HG03159 (cell line): Measurements from ENCODE around the gene SLC38A10.

Experiments
- ATAC-seq: cut with Tn5 transposase; IDR thresholded peaks from one replicate; pipeline ENCODE4 v1.9.1; 2021; ENCODE audit warnings: mild to moderate bottlenecking, moderate library complexity; ENCODE audit not compliant: unreplicated experiment

SLC38A10 gene

DNA sequence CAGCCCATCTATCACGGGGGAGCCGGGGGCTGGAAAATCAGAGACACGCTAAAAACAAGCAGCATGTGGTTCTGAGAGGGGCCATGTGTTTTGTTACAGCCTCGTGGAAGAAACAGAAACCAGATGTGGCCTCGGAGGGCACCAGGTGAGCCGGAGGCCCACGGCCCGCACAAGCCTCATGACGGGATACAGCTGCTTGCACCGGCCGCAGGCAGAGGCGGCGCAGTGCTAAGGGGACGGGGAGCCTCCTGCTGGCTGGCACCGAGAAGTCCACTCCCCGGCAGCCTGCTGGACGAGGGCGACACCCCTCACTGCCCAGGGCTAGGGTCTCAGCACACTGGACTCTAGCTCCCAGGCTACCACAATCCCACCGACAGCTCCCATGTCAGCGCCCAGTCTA lies 36.8 kb downstream of the SLC38A10 start:
- ATAC-seq = no peak

DNA sequence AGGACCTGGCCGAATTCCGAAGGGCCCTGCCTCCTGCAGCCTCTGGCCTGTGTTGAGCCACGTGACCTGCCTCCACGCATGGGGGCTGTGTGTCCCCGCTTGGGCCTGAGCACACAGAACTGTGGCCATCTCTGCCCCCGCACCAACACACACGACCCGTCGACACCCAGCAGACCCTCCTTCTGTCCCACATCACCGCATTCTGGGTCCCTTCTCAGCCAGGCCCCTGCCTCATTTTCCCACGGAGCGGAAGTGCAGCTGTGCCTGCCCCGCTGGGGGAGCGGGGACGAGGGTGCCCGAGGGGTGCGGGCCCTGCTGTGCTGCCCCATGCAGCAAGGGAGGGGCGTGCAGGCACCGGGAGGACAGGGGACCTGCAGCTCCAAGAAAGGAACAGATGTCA lies 37.6 kb downstream of the SLC38A10 start:
- no peak for ATAC-seq

DNA sequence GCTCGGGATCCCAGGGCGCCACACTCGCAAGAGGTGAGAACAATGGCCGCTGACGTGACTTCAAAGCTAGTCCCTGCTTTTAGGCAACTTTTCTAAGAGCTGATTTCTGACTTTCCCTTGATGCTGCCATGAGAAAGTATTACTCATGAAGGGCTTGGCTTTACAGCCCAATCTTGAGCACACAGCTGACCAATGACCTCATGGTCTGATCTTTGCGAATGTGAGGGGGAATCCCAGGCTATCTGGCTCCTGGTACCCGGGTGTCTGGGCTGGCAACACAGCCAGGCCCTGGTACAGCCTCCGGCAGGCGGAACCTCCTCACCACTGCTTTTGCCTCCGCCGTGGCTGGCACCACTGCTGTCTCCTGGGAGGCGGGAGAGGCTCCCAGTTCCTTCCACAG lies 38.5 kb downstream of the SLC38A10 start:
- no peak for ATAC-seq

DNA sequence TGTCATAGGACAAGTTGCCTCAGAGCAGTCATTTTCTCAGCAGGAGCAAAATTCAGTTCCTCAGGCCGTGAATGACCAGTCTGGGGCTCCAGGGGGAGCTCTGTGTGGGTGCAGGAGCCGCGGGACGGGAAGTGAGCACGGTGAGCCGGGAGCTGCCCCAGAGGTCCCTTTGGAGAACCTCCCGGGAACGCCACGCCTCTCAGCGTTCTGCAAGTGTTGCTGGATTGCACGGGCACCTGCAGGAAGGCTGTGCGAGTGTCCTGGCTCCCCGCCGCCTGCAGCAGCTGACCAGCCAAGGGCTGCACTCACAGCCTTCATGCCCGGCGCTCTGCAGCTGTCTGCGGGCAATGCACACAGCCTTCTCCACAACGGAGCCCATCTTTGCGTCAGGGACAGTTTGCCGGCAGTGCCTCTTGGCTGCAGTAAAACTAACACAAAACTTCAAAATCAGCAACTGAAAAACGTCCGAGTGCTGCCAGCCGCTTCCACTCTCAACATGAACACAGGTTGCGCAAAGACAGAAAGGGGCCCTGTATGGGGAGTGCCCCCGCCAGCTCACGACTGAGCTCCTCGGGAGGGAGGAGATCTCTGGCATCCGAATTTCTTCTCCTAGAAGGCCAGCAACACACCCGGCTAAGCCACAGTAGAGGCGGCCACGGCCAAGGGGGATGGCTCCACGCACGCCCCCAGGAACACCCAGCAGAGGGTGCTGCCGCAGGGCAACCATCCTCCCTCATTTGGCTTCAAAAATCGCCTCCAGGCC lies 40.0 kb downstream of the SLC38A10 start:
- no peak for ATAC-seq

DNA sequence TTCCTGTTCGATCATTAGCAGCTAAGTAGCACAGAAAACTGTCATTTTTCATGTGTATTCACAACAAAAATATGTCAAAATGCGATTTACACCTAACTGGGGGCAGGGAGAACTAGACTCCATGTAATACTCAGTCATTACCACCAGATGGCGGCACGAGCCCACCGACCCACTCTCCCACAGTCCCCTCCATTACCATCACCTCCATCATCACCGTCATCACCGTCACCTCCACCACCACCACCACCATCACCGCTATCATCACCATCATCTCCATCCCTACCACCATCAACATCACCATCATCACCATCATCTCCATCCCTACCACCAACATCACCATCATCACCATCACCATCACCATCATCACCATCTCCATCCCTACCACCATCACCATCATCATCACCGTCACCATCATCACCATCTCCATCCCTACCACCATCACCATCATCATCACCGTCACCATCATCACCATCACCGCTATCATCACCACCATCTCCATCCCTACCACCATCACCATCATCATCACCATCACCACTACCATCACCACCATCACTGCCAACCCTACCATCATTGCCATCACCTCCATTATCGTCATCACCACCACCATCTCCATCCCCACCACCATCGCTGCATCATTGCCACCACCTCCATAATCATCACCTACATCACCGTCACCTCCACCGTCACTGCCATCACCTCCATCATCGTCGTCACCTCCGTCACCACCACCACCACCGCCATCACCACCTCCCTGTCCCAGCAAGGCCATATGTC lies 41.6 kb downstream of the SLC38A10 start:
- ATAC-seq = no peak

DNA sequence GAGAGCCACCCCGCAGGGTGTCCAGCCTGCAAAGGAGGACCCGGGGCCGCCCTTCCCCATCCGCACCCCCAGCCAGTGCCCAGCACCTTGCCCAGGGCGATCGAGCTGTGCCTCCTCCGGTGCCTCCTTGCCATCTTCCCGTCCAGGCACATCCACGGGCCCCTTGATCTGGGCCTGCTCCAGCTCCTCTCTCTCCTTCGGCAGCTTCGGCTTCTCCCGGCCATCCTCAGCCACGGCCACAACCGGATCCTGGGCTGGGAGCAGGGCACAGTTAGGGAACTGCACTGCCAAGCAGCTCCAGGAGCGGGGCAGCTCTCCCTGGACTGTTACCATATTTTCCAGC lies 42.1 kb downstream of the SLC38A10 start:
- no peak for ATAC-seq

DNA sequence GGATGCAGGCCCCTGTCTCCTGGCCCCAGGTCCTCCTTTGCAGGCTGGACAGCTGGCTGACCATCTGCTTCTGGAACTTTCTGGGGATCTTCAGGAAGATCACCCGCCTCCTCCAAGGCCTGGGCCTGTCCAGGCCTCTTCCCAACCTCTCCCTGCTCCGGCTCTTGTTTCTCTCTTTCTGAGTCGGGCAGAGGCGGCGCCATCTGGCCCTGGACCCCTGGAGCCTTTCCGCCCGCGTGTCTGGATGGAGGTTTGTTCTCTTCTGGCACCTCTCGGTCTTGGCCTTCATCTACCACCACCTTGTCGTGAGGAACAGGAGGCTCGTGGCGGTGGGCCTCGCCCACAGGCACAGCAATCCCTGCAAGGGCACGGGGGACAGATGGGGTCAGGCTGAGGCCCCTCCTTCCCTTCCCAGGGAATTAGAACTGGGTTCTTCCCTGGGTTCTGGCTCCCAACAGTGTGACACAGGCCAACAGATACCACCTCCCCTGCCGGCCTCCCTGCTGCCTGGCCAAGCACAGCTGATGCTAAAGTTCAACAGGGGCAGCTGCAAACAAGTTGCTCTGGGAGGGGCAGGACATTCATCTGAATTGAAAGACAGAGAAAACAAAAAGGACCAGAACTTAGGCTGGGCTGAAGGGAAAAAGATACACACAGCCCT lies 42.7 kb downstream of the SLC38A10 start:
- ATAC-seq = no peak

DNA sequence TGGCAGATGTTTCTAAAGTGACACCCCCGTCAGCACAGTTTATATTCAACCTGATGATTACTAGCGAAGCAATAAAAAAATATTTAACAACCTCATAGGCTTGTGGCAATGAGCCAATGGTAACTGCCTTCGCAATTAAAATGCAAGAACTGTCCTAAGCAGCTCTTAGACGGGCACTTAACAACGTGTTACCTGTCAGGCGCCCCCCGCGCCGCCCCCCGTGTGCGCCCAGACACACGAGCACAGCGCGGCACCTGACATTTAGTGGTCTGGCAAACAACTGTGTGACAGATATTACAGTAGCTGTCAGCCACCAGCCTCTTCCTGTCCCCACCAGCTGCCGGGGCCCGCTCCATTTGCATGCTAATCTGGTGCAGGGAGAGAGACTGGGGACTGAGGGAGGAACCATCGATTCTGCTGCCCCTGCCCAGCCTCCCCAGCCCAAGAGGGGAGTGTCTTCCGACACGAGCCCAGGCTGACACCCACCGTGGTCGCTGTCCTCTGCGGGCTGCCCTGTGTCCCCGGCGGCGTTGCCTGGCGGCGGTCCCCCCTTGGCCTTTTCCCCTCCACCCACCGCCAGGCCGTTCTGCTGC lies 43.3 kb downstream of the SLC38A10 start:
- ATAC-seq = no peak

DNA sequence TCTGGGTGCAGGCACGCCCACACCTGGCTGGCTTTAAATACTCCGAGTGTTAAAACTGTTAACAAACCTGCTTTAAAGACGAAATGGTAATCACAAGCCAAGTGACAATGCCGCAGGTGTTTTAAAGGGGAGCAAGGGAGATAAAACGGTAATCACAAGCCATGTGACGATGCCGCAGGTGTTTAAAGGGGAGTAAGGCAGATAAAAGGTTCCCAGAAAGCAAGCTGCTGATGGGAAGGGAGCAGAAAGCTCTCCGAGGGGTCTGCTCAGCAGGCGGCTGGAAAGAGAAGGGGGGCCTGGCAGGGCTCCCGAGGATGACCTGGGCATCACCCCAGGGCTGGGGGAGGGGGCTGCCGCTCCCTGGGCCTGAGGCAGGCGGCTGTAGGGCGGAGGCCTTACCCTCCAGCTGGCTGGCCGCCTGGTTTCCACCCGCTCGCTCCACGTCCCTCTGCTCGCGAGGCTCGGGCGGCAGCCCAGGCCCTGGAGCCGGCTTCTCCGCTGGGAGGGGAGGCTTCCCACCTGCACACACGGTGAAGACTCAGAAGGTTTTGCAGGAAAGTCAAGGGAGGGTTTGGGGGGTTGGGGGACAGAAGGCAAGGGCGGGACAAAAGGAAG lies 43.9 kb downstream of the SLC38A10 start:
- no peak for ATAC-seq

DNA sequence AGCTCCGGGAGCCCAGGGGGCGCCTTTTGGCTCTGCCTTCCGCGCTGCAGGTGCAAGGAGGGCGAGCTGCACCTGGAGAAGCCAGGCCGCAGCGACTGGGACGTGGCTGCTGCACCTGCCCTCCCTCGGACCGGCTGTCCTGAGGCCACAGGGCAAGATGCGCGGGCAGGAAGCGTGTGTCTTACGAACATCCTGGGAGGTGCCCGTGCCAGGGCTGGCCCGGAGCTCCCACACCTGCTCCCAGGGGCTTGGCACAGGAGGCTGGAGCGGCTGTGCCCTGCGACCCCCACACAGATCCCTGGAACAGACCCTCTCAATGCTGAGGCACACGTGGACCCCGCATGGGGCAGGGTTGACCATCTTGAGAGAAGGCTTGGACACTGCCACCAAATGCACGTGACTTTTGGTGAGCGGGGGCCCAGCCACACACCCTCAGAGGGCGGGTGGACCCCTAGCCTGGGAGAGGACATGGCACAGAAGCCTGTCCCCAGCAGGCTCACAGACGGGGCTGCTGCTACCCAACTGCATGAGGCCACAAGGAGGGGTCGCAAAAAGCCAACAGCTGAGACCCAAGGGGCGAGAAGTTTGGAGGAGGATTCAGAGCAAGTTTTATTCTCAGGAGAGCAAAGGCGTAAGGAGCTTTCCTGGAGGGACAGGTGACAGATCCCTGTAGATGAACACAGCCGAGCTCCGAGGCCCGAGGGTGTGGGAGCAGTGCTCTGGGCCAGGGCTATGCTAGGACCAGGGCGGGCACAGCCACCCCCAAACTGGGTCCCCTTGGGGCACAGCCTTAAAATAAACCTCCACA lies 44.6 kb downstream of the SLC38A10 start:
- no peak for ATAC-seq

DNA sequence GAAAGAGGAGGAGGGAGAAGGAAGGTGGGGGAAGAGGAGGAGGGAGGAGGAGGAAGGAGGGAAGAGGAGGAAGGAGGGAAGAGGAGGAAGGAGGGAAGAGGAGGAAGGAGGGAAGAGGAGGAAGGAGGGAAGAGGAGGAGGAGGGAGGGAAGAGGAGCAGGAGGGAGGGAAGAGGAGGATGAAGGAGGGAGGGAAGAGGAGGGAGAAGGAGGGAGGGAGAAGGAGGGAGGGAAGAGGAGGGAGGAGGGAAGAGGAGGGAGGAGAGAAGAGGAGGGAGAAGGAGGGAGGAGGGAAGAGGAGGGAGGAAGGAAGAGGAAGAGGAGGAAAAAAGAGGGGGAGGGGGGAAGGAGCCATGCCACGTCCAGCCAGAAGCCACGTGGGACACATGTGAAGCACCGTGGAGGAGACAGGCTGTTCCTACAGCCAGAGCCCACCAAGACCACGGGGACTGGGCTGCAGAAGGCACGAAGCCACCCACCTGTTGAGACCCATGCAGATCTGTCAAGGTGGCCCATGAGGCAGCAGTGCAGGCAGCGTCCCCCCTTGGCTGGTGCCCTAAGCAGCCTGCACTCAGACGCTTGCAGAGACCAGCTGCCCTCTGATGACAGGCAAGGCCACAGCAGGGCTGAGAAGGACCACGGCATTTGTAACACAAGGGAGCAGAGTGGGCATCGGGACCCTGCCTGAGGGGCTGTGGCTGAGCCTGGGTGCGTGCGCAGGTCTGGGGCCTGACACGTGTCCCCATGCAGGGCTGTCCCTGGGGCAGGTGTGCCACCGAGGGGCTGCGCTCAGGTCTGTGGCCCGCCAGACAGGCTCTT lies 45.7 kb downstream of the SLC38A10 start:
- ATAC-seq = no peak

DNA sequence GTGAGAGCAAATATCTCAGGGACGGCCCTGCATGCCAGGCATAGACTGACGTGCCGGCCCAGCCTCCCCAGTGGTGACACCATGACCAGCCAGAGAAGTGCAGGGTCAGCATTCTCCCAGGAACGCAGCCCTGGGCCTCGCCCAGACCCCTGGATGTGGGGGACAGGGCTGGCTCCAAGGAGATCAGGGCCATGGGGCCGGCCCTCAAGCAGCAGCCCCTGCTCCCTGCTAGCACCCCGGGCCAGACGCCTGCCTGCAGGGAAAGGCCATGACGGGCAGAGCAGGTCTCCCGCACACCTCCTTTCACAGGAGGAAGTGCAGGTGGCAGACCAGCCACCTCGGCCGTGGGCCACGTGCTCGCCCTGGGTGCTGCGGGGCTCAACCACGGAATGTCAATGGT lies 46.5 kb downstream of the SLC38A10 start:
- no peak for ATAC-seq

DNA sequence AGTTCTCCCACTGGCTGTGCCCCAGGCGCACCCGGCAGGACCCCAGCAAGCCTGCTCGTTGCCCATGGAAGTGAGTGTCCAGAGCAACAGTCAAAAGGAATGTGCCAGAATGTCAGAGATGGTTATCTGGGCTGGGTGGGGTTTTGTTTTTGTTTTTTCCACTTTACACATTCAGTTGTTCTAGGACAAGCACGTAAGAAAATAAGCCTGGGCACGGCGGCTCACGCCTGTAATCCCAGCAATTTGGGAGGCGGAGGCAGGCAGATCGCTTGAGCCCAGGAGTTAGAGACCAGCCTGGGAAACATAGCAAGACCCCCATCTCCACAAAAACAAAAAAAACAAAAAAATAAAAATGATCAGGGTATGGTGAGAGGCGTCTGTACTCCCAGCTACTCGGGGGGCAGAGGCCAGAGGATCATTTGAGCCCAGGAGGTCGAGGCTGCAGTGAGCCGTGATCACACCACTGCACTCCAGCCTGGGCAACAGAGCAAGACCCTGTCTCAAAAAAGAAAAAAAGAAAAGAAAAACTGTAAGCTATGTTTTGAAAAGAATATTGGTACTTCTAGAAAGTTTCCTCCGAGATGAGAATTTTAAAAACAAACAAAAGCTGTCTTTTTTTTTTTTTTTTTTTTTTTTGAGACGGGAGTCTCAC lies 47.6 kb downstream of the SLC38A10 start:
- ATAC-seq = no peak

DNA sequence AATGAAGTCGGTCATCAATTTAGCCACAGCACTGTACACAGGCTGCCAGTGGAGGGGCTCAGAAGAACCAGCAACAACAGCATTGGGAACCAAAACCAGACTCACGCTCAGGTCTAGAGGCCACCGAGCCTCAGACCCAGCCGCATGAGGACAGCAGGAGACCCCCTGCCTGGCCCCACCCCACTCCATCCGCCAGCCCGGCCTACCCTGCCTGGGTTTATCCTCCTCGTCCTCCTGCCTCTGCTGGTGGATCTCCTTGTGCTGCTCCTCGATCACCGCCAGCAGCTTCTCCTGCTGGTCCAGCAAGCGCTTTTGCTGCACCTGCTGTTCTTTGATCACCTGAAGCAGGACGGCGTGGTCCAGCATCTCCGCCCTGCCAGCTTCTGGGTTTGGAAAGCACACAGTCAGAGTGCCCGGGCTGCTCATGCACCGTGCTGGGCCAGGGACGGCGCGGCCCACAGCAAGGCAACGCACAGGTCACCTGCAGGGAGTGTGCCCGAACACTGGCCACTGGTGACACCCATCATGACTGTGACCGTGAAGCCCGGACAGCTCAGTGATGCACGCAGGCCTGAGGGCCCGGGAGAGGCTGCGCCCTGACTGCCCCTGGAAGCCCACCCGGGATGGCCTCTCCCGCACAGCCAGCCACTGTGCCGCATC lies 48.3 kb downstream of the SLC38A10 start:
- ATAC-seq = no peak

DNA sequence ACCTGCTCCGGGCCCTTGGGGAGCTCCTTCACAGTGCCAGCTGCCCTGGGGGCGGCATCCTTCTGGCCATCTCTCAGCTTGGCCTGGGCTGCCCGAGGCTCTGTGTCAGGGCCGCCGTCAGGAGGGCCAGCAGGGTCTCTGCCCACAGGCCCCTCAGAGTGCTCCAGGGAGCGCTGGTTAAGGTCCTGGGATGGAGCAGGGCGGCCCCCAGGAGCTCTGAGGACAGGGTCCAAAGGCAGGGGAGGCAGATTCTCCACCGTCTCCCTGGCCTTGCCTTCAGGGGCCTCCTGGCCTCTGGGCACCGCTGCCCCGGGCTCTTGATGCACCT lies 48.8 kb downstream of the SLC38A10 start:
- no peak for ATAC-seq

DNA sequence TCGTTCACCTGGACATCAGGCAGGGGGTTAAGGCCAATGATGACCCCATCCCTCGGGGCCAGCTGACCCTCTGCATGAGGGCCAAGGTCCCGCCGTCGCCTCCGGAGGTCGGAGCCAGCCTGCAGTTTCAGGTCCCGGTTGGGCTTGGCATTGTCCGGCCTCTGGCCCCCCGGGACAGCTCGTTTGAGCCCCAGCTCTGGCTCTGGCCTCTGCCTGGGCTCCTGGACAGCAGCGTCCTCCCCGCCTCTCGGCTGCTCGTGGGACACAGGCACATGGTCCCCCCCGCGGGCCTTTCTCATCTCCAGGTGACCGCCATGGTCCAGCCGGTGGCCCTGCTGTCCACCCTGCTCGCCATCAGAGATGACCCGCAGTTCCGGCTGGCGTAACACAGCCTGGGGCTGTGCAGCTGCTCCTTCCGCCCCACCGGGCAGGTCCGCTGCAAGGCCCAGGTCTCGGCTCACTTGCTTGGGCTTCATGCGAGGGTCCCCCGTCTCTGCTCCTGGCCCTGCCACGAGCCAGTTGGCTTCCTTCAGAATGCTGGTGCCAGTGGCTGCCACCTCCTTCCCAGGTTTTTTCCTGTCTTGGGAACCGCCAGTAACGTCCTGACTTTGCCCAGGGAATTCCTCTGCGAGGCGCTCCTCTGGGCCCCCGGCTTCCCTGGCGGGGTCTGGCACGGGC lies 49.3 kb downstream of the SLC38A10 start:
- ATAC-seq = no peak

DNA sequence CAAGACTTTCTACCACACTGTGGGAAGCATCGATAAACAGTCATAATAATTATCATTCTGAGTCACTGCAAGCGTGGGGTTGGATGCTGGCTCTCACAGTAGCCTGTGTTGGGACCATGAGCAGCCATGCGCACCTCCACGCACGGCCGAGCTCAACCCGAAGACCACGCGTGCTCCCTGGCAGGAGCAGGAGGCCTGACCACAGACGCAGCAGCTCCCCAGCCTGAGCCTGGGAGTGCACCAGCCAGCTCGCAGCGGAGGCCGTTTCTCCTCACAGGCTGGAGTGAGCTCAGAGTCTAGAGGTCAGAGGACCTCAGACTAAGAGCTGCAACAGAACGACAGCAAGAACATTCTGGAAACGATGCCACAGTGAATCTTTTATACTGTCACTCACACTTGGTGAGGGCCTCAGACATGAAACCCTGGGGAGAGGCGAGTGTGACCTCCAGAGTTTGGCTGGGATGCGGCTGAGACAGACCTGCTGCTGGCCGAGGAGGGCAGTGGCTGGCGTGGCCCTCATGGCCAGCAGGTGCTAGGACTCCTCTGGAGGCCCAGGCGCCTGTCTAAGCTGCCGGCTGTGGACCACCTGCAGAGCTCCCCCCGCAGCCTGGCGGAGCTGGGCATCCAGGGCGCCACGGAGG lies 50.0 kb downstream of the SLC38A10 start:
- no peak for ATAC-seq
